ENCODE measurements around the gene RAPGEF5.

The RAPGEF5 gene, protein sequence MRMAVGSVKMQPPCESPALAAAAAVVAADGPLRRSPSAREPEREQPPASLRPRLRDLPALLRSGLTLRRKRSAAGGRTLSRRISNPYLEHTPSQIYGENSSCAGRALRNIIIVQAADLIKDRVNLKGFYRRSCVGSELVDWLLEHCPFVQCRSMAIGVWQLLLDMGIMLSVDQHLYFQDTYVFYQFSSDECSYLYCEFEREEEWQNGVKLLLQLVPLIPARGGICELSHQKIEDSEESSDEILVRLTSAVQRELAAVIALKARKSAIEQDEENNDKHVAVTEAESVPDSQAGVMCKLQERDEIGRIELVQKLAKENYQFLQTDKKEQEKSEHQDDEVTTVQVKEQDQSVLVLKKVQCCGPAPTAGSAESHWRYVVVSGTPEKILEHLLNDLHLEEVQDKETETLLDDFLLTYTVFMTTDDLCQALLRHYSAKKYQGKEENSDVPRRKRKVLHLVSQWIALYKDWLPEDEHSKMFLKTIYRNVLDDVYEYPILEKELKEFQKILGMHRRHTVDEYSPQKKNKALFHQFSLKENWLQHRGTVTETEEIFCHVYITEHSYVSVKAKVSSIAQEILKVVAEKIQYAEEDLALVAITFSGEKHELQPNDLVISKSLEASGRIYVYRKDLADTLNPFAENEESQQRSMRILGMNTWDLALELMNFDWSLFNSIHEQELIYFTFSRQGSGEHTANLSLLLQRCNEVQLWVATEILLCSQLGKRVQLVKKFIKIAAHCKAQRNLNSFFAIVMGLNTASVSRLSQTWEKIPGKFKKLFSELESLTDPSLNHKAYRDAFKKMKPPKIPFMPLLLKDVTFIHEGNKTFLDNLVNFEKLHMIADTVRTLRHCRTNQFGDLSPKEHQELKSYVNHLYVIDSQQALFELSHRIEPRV

GRCh38 chr7:22356701-22357310 lies at the start of gene RAPGEF5:
TSS of gene RAPGEF5 (minus strand) at chr7:22357154. CDS start at chr7:22357060, 94 bp downstream.
- DNase-seq (ENCODE audit: low spot score) = no peak

- DNase-seq (ENCODE audit: low spot score) = no peak
Observed at GRCh38 chr7:22406715-22407114, 49.8 kb upstream of the RAPGEF5 start.

GRCh38 chr7:22404421-22405023 lies 47.6 kb upstream of the RAPGEF5 start:
- DNase-seq (ENCODE audit: low spot score) = no peak

DNA sequence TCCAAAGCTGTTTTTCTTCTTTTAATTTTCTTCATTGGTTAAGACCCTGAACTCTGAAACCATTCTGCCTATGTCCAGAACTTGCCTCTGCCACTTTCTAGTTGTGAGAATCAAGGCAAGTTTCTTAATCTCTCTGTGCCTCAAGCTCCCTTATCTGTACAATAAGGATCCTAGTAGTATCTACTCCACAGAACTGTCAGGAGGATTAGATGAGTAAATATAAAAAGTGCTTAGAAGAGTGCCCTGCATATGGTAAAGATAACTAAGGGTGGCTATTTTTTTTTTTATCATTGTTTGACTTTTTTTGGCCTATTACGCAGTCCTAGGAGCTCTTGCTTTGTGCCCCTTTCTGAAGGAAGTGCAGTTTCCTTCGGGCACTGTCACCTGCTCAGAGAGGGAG lies 46.4 kb upstream of the RAPGEF5 start:
- DNase-seq (ENCODE audit: low spot score) = no peak

- peak; percentile 5 for DNase-seq (ENCODE audit: low spot score)
Observed at GRCh38 chr7:22402250-22402649, 45.3 kb upstream of the RAPGEF5 start.

DNA sequence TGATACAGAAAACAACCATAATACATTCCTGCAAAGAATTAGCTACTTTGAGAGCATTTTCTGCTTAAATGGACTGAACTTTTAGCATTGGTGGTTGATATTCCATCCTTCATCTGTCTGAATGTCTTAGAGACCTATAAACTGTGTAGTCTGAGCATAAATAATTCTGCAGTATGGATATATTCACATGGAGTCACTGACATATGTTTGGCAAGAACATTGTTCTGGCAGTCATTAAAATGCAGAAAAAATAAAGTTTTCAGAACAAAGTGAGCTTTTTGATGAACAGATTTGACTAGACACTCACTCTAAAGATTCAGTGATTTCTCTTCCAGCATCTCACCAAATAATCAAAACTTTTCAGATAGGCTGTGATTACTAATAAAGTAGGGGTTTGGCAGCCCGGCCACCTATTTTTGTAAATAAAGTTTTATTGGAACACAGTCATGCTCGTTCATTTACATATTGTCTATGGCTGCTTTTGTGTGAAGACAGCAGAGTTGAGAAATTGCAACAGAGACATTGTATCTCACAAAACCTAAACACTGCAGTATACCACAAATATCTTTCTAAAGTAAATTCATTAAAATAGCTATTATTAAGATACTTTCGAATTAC lies 44.1 kb upstream of the RAPGEF5 start:
- no peak for DNase-seq (ENCODE audit: low spot score)

DNA sequence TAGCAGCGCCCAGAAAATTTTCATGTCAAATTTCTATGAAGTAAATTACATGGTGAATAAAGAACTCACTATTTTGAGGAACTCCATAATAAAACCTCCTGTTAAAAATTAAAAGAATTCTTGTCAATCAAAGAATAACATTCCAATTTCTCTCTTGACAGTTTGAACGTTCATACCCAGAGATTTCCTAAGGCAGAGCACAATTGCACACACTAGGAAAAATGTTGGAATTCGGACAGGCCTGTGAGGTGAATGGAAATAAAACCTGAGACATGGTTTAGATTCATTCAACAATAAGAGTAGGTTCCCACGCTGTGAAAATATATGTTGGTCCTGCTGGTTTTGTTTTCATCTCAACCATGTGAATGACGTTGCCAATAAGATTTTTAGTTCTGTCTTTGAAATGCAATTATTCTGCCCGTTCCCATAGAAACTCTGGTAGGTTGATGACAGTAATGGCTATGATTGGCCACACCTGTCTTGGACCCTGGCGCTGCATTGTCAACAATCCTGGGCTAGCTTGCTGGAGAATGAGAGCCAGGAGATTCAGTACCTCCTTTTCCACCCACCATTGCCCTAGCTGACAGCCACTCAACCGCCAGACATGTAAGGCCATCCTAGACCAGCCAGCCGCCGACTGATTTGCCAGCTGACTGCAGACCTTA lies 43.3 kb upstream of the RAPGEF5 start:
- DNase-seq (ENCODE audit: low spot score) = no peak

DNA sequence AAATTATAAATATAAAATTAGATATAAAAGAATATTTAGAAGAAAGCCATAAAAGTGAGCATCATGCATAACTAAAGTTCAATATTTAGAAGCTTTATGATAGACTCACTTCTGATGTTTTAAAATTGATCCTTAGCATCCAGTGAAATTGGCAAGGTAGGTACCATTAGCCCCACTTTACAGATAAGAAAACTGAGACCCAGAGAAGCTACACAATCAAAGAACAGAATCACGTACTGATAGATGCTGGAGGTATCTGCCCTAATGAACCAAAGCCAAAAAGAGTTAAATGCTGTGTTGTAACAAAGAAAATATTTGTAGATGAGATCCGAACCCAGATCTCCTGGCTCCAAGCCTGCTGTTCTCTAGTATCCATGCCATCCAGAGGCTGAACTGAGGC lies 42.6 kb upstream of the RAPGEF5 start:
- DNase-seq (ENCODE audit: low spot score) = no peak

- no peak for DNase-seq (ENCODE audit: low spot score)
Observed at GRCh38 chr7:22399091-22399490, 42.1 kb upstream of the RAPGEF5 start.

- DNase-seq (ENCODE audit: low spot score) = no peak
Observed at GRCh38 chr7:22397981-22398380, 41.0 kb upstream of the RAPGEF5 start.

GRCh38 chr7:22395222-22395621 lies 38.3 kb upstream of the RAPGEF5 start:
- DNase-seq (ENCODE audit: low spot score) = no peak

DNA sequence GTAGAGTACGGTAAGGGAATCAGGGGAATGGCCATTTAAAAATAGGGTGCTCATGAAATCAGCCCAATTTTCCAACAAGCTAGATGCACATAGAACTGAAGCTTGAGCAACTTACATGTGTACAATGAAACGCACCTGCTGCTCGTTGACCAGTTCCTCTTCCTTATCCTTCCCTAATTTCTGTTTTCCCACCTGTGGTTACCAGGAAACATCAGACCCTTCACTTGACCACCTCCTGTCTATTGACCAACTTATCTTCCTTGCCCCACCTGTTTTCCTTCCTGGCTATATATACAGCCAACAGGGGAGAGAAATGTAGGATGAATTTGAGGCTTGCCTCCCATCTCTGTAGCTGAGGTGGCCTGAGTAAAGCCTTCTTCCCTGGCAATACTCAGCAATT lies 37.8 kb upstream of the RAPGEF5 start:
- no peak for DNase-seq (ENCODE audit: low spot score)

DNA sequence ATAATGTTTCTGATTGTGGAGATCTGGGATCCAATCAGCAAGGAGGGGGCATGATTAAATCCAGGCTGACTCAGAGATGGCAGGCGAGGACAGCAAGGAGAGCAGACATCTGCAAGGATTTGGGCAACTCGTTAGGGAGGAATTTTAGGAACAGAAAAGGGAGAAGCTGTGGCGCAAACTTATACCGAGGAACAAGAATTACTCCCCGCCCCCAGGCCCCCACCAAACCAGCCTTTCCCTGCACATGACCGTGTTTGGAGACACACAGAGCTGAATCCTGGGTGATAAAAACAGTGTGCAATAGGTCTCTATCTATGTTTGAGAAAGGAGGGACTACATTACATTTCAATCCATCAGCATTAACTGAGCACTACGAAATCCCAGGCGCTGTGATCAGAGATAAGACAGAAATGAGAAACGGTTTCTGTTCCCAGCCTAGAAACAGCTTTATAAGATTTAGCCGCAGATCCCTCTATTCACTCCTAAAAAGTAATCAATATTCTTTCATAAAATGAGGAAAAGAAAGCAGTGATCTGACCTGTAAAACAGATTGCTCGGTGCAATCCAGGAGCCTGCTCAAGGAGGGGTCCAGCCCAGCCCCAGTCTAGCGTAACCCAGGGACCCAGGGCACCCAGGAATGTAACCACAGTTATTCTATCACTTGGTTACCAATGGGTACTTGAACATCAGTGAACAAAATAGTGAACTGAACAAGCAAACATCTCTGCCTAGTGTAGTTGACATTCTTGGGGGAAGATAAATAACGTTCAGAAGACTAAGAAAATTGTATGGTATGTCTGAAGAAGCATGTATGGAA lies 37.2 kb upstream of the RAPGEF5 start:
- DNase-seq (ENCODE audit: low spot score) = no peak

DNA sequence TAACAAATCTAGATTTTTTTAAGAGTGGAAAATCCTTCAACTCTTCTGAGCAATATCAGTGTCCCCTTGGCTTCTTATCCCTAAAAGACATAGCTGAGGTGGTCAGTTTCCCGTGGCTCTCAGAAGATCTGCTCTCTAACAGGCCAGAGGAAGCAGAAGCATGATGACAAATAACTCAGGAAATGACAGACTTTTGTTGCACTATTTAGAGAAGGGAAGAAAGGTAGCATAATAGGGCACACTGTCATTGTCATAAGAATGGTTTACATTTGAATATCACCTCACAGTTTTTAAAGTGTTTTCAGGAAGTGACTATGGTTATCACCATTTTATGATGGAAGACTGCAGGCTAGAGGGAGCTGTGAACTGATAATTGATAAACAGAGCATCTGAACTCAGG lies 33.6 kb upstream of the RAPGEF5 start:
- no peak for DNase-seq (ENCODE audit: low spot score)

- no peak for DNase-seq (ENCODE audit: low spot score)
Observed at GRCh38 chr7:22389892-22390291, 32.9 kb upstream of the RAPGEF5 start.

GRCh38 chr7:22387583-22387982 lies 30.6 kb upstream of the RAPGEF5 start:
- no peak for DNase-seq (ENCODE audit: low spot score)

DNA sequence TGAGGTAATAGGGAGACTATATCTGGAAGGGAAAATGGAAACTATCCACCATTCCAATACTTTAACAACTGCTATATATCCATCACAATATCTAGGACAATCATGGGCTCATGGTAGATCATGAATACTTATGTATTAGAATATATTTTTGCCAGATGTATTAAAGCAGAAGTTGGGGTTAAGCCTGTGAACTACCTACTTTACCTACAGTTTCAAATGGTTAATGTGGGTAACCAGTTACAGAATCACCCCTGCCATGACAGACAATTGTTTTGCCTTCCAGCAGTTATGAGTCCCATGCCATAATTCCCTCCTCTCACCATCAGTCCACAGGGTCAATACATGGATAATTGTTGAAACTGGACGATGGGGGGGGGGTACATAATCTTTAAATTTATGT lies 29.9 kb upstream of the RAPGEF5 start:
- no peak for DNase-seq (ENCODE audit: low spot score)

DNA sequence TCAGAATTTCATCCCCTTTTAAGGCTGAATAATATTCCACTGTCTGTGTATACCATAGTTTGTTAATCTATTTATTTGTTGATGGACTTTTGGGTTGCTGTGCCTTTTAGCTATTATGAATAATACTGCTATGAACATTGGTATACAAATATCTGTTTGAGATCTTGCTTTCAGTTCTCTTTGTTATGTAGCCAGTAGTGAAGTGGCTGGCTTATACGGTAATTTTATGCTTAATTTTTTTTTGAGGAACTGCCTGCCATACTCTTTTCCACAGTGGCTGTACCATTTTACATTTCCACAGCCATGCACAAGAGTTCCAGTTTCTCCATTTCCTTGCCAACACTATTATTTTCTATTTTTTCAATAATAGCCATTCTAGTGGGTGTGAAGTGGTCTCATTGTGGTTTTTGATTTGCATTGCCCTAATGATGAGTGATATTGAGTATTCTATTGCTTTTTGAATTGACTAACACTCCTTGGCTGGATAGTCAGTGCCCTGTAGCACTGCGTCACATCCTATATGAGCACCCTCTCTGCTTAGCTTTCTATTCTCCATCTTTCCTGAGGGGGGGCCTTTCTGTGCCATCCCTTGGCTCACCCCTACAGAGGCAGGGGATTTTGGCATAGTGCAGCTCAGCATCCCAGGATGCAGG lies 29.4 kb upstream of the RAPGEF5 start:
- no peak for DNase-seq (ENCODE audit: low spot score)

- DNase-seq (ENCODE audit: low spot score) = no peak
Observed at GRCh38 chr7:22385326-22385725, 28.4 kb upstream of the RAPGEF5 start.

DNA sequence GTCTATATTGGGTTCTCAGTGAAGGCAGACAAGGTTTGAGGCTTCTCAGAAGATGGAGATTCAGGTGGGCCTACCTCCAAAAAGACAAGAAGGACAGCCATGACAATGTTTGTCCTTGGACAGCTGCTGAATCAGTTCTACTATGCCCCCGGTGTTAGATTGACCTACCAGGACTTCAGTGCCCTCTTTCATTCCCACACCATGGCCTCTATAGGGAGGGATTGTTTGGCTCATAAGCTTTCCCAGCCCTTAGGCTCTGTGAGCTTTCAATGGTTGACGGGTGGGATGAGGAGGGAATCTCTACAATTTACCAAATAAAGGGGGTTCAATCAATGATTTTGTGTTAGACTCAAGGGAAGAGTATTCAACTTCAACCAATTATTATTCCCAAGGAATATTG lies 23.4 kb upstream of the RAPGEF5 start:
- DNase-seq (ENCODE audit: low spot score) = no peak

Measured in activated CD4-positive, alpha-beta T cell treated with anti-CD3 and anti-CD28 coated beads, Interleukin-2, Interleukin-4, amounts not matched to agents 100 ng/mL and 50 ng/mL, durations not matched to agents 16 hours and 8 hours (primary cell).